ENCODE data around the gene SAMD8.

DNA sequence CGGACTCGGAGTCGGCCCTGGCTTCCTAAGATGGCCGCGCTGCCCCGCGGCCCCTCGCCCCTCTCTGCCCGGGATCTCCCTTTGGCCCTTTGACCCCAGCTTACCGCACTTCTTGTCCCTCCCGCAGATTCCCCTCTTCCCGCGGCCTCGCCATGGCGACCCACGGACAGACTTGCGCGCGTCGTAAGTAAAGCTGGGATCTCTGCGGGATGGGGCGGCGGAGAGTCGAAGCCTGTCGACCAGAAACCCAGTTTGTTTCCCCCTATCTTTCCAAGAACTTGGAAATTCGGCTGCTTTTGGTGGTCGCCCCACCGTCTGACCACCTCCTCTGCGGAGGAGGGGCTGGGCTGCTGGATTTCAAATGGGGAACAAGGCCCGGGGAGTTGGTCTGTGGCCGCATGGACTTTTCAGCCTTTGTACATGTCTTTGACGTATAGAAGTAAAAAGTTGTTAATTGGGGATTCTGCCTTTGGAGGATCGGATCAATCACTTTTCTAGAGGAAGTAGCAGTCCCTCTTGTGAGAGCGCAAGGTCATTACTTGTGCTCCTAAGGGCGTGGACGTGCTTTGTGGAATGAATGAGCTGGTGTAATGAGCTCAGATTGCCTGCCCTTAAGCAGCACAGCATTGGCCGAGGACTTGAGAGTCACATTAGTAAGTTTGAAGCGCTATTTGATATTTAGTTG is 99.7 kb downstream of the SAMD8 start:
- peak in 1 of 2 donors; percentile 69 for TF ChIP-seq POLR2A (IDR thresholded peaks at IDR 0.05)
- TF ChIP-seq, protein P1, sequence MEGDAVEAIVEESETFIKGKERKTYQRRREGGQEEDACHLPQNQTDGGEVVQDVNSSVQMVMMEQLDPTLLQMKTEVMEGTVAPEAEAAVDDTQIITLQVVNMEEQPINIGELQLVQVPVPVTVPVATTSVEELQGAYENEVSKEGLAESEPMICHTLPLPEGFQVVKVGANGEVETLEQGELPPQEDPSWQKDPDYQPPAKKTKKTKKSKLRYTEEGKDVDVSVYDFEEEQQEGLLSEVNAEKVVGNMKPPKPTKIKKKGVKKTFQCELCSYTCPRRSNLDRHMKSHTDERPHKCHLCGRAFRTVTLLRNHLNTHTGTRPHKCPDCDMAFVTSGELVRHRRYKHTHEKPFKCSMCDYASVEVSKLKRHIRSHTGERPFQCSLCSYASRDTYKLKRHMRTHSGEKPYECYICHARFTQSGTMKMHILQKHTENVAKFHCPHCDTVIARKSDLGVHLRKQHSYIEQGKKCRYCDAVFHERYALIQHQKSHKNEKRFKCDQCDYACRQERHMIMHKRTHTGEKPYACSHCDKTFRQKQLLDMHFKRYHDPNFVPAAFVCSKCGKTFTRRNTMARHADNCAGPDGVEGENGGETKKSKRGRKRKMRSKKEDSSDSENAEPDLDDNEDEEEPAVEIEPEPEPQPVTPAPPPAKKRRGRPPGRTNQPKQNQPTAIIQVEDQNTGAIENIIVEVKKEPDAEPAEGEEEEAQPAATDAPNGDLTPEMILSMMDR (IDR thresholded peaks at IDR 0.05): no peak
